WTC11 (cell line): ENCODE results near the gene MBOAT2. TPM values are rescaled to one million over a fixed set of nuclear protein-coding genes. Genes with fewer than 3 reads are reported as not detected.

Source experiments
- ATAC-seq: fragments of 200-7000 bp; cut with Tn5 transposase; 2 replicates; pipeline ENCODE4 v1.10.0; 2021; ENCODE audit warnings: mild to moderate bottlenecking, moderate library complexity
- CTCF ChIA-PET: fragments of 300-600 bp; sonication (Branson Sonifier 250); formaldehyde crosslinking; loops from one replicate; lab custom pipeline; 2021; ENCODE audit warnings: antibody characterized with exemption; lab: Charles Lee
- POLR2A ChIA-PET: fragments of 350-600 bp; sonication (Branson Sonifier 250); formaldehyde crosslinking; loops from one replicate; lab custom pipeline; 2021; ENCODE audit warnings: antibody characterized with exemption; lab: Charles Lee
- DNase-seq: peaks from one replicate; pipeline ENCODE4 v3.0.0; 2021; ENCODE audit warnings: low spot score
- H3K27ac Mint-ChIP-seq: 2 replicates; pipeline ENCODE4 v1.8.0; 2021; ENCODE audit warnings: mixed read lengths
- H3K27me3 Mint-ChIP-seq: 2 replicates; pipeline ENCODE4 v1.8.0; 2021; ENCODE audit warnings: low read depth, mild to moderate bottlenecking, moderate library complexity, mixed read lengths
- H3K36me3 Mint-ChIP-seq: 2 replicates; pipeline ENCODE4 v1.8.0; 2021; ENCODE audit warnings: mixed read lengths
- H3K4me1 Mint-ChIP-seq: 2 replicates; pipeline ENCODE4 v1.8.0; 2022; ENCODE audit warnings: mixed read lengths
- H3K4me3 Mint-ChIP-seq: 2 replicates; pipeline ENCODE4 v1.8.0; 2021; ENCODE audit warnings: mild to moderate bottlenecking, moderate library complexity, mixed read lengths
- H3K9me3 Mint-ChIP-seq: 2 replicates; pipeline ENCODE4 v1.8.0; 2021; ENCODE audit warnings: mixed read lengths
- CDX4 ChIP-seq: fragments of 250-450 bp; sonication (Bioruptor Pico); IDR thresholded peaks from 2 replicates; pipeline ENCODE4 v1.9.0; 2021; ENCODE audit warnings: moderate library complexity, mild to moderate bottlenecking, inconsistent platforms, borderline replicate concordance
- CREB1 ChIP-seq: sonication (generic); formaldehyde crosslinking; IDR thresholded peaks from 2 replicates; pipeline ENCODE4 v1.8.0; 2023; ENCODE audit warnings: mild to moderate bottlenecking, missing genetic modification reagents
- E2F4 ChIP-seq: sonication (generic); formaldehyde crosslinking; IDR thresholded peaks from 2 replicates; pipeline ENCODE4 v1.8.1; 2022; ENCODE audit warnings: low read depth, mild to moderate bottlenecking, moderate library complexity, missing genetic modification reagents, borderline replicate concordance
- E2F5 ChIP-seq: sonication (generic); formaldehyde crosslinking; IDR thresholded peaks from 2 replicates; pipeline ENCODE4 v1.8.1; 2022; ENCODE audit warnings: mild to moderate bottlenecking, moderate library complexity, missing genetic modification reagents
- ELF4 ChIP-seq: sonication (generic); formaldehyde crosslinking; IDR thresholded peaks from 2 replicates; pipeline ENCODE4 v1.8.1; 2022; ENCODE audit warnings: low read depth, mild to moderate bottlenecking, moderate library complexity, missing genetic modification reagents
- EMX1 ChIP-seq: fragments of 250-450 bp; sonication (Bioruptor Pico); IDR thresholded peaks from 2 replicates; pipeline ENCODE4 v1.8.0; 2021; ENCODE audit warnings: mild to moderate bottlenecking
- ESRRA ChIP-seq: sonication (generic); formaldehyde crosslinking; IDR thresholded peaks from 2 replicates; pipeline ENCODE4 v1.8.1; 2022; ENCODE audit warnings: mild to moderate bottlenecking, missing genetic modification reagents, borderline replicate concordance
- GTF2I ChIP-seq: fragments of 250-450 bp; sonication (Bioruptor Pico); conservative IDR thresholded peaks from 2 replicates; pipeline ENCODE4 v1.4.0; 2021; ENCODE audit warnings: mild to moderate bottlenecking
- IRF1 ChIP-seq: sonication (generic); formaldehyde crosslinking; IDR thresholded peaks from 2 replicates; pipeline ENCODE4 v1.8.0; 2023; ENCODE audit warnings: missing genetic modification reagents
- MXD4 ChIP-seq: fragments of 250-450 bp; sonication (Bioruptor Pico); IDR thresholded peaks from 2 replicates; pipeline ENCODE4 v1.8.0; 2021; ENCODE audit warnings: mild to moderate bottlenecking, moderate library complexity, borderline replicate concordance
- NR1H2 ChIP-seq: sonication (generic); formaldehyde crosslinking; IDR thresholded peaks from 2 replicates; pipeline ENCODE4 v1.9.0; 2021; ENCODE audit warnings: mild to moderate bottlenecking, moderate library complexity, missing genetic modification reagents
- RELA ChIP-seq: sonication (generic); formaldehyde crosslinking; IDR thresholded peaks from 2 replicates; pipeline ENCODE4 v1.8.1; 2022; ENCODE audit warnings: missing genetic modification reagents, mild to moderate bottlenecking, borderline replicate concordance
- RORB ChIP-seq: fragments of 250-450 bp; sonication (Bioruptor Pico); IDR thresholded peaks from 2 replicates; pipeline ENCODE4 v1.9.0; 2021; ENCODE audit warnings: mild to moderate bottlenecking
- TCF7 ChIP-seq: sonication (generic); formaldehyde crosslinking; IDR thresholded peaks from 2 replicates; pipeline ENCODE4 v1.8.0; 2022; ENCODE audit warnings: mild to moderate bottlenecking, low read depth, missing genetic modification reagents, moderate library complexity
- ZNF317 ChIP-seq: sonication (generic); formaldehyde crosslinking; IDR thresholded peaks from 2 replicates; pipeline ENCODE4 v1.8.1; 2023; ENCODE audit warnings: low read depth, mild to moderate bottlenecking, moderate library complexity, missing genetic modification reagents, borderline replicate concordance
- ZNF423 ChIP-seq: fragments of 250-450 bp; sonication (Bioruptor Pico); IDR thresholded peaks from 2 replicates; pipeline ENCODE4 v2.1.2; 2022; ENCODE audit warnings: mild to moderate bottlenecking, moderate library complexity
- ZNF671 ChIP-seq: fragments of 250-450 bp; sonication (Bioruptor Pico); IDR thresholded peaks from 2 replicates; pipeline ENCODE4 v1.8.0; 2021; ENCODE audit warnings: mild to moderate bottlenecking
- total RNA-seq: library from RNA; stranded (reverse); gene quantifications from 3 replicates; pipeline ENCODE4 v1.2.3, GENCODE V29; 2021
- TF ChIP-seq, protein P1 (sequence below): sonication (generic); formaldehyde crosslinking; IDR thresholded peaks from 2 replicates; pipeline ENCODE4 v1.8.1; 2023; ENCODE audit warnings: mild to moderate bottlenecking, missing genetic modification reagents, moderate library complexity
- TF ChIP-seq, protein P2 (sequence below): sonication (generic); formaldehyde crosslinking; IDR thresholded peaks from 2 replicates; pipeline ENCODE4 v1.8.0; 2022; ENCODE audit warnings: mild to moderate bottlenecking, missing genetic modification reagents
- TF ChIP-seq, protein P3 (sequence below): sonication (generic); formaldehyde crosslinking; IDR thresholded peaks from 2 replicates; pipeline ENCODE4 v1.8.1; 2023; ENCODE audit warnings: mild to moderate bottlenecking, missing genetic modification reagents, borderline replicate concordance

Gene MBOAT2
- total RNA-seq, 1 experiment from 2014 or later, result 24.7 TPM

DNA sequence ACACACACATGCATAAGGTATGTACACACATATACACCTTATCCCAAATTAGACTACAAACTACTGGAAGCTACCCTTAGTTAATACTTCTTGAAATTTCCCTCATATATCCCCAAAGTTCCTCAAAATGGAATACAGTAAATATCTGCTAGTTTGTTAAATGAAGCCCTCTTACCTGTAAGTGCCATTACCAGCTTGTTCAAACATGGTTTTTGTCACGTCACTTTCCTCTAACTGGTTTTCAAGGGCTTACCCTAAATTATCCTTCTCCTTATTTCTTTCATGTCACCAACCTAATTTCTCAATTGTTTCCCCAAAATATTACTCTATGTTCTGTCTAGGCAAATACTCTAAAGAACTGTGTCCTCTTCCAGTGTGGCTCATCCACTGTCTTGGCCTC, 141.7 kb downstream of the MBOAT2 start:
- DNase-seq, result no peak
- H3K27ac Mint-ChIP-seq, result no peak overlapping the region
- no peaks in the 10 kb centered on the region for H3K36me3 Mint-ChIP-seq
- H3K4me3 Mint-ChIP-seq, result no peak overlapping the region
- no peaks in the 10 kb centered on the region for H3K4me1 Mint-ChIP-seq
- ChIA-PET CTCF (no interaction called here), POLR2A (no interaction called here)
- TF ChIP-seq, protein P1, sequence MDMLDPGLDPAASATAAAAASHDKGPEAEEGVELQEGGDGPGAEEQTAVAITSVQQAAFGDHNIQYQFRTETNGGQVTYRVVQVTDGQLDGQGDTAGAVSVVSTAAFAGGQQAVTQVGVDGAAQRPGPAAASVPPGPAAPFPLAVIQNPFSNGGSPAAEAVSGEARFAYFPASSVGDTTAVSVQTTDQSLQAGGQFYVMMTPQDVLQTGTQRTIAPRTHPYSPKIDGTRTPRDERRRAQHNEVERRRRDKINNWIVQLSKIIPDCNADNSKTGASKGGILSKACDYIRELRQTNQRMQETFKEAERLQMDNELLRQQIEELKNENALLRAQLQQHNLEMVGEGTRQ (CRISPR knock-in tag), result no peak
- TF ChIP-seq, protein P2, sequence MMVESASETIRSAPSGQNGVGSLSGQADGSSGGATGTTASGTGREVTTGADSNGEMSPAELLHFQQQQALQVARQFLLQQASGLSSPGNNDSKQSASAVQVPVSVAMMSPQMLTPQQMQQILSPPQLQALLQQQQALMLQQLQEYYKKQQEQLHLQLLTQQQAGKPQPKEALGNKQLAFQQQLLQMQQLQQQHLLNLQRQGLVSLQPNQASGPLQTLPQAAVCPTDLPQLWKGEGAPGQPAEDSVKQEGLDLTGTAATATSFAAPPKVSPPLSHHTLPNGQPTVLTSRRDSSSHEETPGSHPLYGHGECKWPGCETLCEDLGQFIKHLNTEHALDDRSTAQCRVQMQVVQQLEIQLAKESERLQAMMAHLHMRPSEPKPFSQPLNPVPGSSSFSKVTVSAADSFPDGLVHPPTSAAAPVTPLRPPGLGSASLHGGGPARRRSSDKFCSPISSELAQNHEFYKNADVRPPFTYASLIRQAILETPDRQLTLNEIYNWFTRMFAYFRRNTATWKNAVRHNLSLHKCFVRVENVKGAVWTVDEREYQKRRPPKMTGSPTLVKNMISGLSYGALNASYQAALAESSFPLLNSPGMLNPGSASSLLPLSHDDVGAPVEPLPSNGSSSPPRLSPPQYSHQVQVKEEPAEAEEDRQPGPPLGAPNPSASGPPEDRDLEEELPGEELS (CRISPR knock-in tag), result no peak
- TF ChIP-seq CREB1, result no peak
- no peak for TF ChIP-seq CDX4 (CRISPR knock-in tag)
- TF ChIP-seq GTF2I (CRISPR knock-in tag), result no peak
- TF ChIP-seq TCF7 (CRISPR knock-in tag), result no peak
- no peak for TF ChIP-seq ZNF317 (CRISPR knock-in tag)
- TF ChIP-seq IRF1 (CRISPR knock-in tag), result no peak
- no peak for TF ChIP-seq ZNF423
- no peak for TF ChIP-seq ELF4 (CRISPR knock-in tag)
- TF ChIP-seq RORB, result no peak
- TF ChIP-seq ZNF671 (CRISPR knock-in tag), result no peak
- TF ChIP-seq, protein P3, sequence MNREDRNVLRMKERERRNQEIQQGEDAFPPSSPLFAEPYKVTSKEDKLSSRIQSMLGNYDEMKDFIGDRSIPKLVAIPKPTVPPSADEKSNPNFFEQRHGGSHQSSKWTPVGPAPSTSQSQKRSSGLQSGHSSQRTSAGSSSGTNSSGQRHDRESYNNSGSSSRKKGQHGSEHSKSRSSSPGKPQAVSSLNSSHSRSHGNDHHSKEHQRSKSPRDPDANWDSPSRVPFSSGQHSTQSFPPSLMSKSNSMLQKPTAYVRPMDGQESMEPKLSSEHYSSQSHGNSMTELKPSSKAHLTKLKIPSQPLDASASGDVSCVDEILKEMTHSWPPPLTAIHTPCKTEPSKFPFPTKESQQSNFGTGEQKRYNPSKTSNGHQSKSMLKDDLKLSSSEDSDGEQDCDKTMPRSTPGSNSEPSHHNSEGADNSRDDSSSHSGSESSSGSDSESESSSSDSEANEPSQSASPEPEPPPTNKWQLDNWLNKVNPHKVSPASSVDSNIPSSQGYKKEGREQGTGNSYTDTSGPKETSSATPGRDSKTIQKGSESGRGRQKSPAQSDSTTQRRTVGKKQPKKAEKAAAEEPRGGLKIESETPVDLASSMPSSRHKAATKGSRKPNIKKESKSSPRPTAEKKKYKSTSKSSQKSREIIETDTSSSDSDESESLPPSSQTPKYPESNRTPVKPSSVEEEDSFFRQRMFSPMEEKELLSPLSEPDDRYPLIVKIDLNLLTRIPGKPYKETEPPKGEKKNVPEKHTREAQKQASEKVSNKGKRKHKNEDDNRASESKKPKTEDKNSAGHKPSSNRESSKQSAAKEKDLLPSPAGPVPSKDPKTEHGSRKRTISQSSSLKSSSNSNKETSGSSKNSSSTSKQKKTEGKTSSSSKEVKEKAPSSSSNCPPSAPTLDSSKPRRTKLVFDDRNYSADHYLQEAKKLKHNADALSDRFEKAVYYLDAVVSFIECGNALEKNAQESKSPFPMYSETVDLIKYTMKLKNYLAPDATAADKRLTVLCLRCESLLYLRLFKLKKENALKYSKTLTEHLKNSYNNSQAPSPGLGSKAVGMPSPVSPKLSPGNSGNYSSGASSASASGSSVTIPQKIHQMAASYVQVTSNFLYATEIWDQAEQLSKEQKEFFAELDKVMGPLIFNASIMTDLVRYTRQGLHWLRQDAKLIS, result no peak
- no peak for TF ChIP-seq E2F5 (CRISPR knock-in tag)
- no peak for TF ChIP-seq NR1H2 (CRISPR knock-in tag)
- H3K9me3 Mint-ChIP-seq, result no peaks in the 10 kb centered on the region
- ATAC-seq, result no peak
- H3K27me3 Mint-ChIP-seq, result no peaks in the 10 kb centered on the region

- ChIA-PET CTCF (no interaction called here), POLR2A (no interaction called here)
- Mint-ChIP-seq H3K9me3 (no peaks in the 10 kb centered on the region), H3K27ac (no peak overlapping the region), H3K4me3 (no peak overlapping the region), H3K27me3 (no peaks in the 10 kb centered on the region)
- TF ChIP-seq RELA (CRISPR knock-in tag), result no peak
- no peak for TF ChIP-seq ZNF423
- no peak for TF ChIP-seq MXD4 (CRISPR knock-in tag)
- TF ChIP-seq E2F4 (CRISPR knock-in tag), result no peak
- TF ChIP-seq EMX1 (CRISPR knock-in tag), result no peak
- TF ChIP-seq ESRRA (CRISPR knock-in tag), result no peak
- TF ChIP-seq, all 79 proteins: peak for 0
- DNase-seq (no peak), ATAC-seq (no peak)
- peaks cover 4% of the 10 kb centered on the region; the same call in 1 of the 2 replicates for H3K4me1 Mint-ChIP-seq
- H3K36me3 Mint-ChIP-seq, result no peaks in the 10 kb centered on the region
Observed at GRCh38 chr2:8860239-8860638, 143.2 kb downstream of the MBOAT2 start.
